ENCODE results near the gene MPND.

GRCh38 chr19:4342314-4342614 lies 1.1 kb upstream of the MPND start:
- TF ChIP-seq CTCF (IDR thresholded peaks at IDR 0.05 in 4 of 5, conservative IDR thresholded peaks at IDR 0.05 in 1 of 5) (no peak), POLR2A (IDR thresholded peaks at IDR 0.05) (no peak)
